ENCODE measurements around the gene SRCIN1.

DNA sequence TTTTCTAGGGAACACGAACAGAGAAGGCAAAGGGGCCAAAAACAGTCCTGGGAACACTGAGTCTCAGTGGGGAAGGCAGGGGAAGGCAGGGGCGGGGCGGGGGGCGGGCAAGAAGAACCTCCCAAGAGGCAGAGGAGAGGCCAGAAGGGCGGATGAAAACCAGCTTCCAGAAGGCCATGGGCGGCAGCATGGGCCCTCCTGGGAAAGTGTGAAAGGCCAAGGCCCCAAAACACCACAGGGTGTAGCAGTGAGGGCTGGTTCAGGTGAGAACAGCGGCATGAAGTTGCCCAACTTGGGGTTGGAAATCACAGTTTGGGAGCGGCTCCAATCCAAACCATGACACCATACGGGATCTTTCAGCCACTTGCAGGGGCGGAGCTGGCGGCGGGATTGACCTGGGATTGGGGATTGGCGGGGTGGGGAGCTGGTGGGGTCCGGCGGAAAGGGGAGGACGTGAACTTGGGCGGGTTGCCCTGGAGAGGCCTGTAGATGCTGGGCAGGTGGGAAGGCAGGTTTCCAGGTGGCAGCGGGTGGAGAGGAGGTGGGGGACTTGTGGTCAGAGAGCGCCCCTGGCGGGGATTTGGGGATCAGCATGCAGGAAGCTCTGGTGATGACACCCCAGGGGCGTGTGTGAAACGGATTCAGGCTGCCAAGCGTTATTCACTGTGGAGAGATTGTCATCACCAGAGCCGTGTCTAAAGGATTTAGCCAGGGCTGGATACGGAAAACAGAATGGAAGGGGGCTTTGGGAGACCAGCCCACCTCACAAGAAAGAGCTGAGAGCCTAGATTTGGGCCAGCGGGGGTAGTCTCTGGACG, 96.6 kb downstream of the SRCIN1 start:
- TF ChIP-seq, protein P1, sequence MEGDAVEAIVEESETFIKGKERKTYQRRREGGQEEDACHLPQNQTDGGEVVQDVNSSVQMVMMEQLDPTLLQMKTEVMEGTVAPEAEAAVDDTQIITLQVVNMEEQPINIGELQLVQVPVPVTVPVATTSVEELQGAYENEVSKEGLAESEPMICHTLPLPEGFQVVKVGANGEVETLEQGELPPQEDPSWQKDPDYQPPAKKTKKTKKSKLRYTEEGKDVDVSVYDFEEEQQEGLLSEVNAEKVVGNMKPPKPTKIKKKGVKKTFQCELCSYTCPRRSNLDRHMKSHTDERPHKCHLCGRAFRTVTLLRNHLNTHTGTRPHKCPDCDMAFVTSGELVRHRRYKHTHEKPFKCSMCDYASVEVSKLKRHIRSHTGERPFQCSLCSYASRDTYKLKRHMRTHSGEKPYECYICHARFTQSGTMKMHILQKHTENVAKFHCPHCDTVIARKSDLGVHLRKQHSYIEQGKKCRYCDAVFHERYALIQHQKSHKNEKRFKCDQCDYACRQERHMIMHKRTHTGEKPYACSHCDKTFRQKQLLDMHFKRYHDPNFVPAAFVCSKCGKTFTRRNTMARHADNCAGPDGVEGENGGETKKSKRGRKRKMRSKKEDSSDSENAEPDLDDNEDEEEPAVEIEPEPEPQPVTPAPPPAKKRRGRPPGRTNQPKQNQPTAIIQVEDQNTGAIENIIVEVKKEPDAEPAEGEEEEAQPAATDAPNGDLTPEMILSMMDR (IDR thresholded peaks at IDR 0.05) = peak; percentile 84
- no peak for TF ChIP-seq ZFX (IDR thresholded peaks at IDR 0.05; ENCODE audit: borderline replicate concordance)

Data from 22Rv1 (cell line).